ENCODE data around the gene EPHB4.

The EPHB4 gene

DNA sequence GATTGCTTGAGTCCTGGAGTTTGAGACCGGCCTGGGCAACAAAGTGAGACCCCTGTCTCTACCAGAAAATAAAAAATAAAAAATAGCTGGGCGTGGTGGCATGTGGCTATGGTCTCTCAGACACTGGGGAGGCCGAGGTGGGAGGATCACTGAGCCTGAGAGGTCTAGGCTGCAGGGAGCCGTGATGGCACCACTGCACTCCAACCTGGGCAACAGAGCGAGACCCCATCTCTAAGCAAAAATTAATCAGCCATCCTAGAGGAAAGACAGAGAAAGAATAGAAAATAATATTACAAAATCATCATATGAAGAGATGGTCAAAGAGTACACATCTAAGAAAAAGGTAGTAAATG lies 4.9 kb upstream of the EPHB4 start:
- no peak for DNase-seq
- peaks cover 57% of the 10 kb centered on the region for H3K27me3 ChIP-seq (ENCODE audit: insufficient read depth, low read depth, severe bottlenecking)
- H3K9me3 ChIP-seq (ENCODE audit: severe bottlenecking), result peaks cover 3% of the 10 kb centered on the region
- no peaks in the 10 kb centered on the region for H3K36me3 ChIP-seq
- TF ChIP-seq, protein P1, sequence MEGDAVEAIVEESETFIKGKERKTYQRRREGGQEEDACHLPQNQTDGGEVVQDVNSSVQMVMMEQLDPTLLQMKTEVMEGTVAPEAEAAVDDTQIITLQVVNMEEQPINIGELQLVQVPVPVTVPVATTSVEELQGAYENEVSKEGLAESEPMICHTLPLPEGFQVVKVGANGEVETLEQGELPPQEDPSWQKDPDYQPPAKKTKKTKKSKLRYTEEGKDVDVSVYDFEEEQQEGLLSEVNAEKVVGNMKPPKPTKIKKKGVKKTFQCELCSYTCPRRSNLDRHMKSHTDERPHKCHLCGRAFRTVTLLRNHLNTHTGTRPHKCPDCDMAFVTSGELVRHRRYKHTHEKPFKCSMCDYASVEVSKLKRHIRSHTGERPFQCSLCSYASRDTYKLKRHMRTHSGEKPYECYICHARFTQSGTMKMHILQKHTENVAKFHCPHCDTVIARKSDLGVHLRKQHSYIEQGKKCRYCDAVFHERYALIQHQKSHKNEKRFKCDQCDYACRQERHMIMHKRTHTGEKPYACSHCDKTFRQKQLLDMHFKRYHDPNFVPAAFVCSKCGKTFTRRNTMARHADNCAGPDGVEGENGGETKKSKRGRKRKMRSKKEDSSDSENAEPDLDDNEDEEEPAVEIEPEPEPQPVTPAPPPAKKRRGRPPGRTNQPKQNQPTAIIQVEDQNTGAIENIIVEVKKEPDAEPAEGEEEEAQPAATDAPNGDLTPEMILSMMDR (IDR thresholded peaks at IDR 0.05; ENCODE audit: low read depth, low read length), result no peak
- H3K27ac ChIP-seq, result no peak overlapping the region
- no peak overlapping the region for H3K4me3 ChIP-seq (ENCODE audit: low read depth, low read length)

DNA sequence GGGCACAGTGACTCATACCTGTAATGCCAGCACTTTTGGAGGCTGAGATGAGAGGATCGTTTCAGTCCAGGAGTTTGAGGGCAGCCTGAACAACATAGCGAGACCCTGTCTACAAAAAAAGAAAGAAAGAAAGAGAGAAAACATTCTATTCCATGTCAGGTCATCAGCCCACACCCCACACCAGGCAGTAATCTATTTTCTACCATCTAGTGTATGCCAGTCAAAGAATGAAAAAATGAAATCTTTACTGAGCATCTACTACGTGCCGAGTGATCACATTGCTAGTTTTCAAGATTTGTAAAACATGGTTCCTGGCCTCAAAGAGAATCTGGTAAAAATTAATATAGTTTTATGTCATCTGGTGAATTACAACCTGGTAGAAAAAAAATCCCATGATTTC lies 3.1 kb upstream of the EPHB4 start:
- TF ChIP-seq, protein P1 (IDR thresholded peaks at IDR 0.05; ENCODE audit: low read depth, low read length), result no peak
- H3K27ac ChIP-seq, result no peak overlapping the region

DNA sequence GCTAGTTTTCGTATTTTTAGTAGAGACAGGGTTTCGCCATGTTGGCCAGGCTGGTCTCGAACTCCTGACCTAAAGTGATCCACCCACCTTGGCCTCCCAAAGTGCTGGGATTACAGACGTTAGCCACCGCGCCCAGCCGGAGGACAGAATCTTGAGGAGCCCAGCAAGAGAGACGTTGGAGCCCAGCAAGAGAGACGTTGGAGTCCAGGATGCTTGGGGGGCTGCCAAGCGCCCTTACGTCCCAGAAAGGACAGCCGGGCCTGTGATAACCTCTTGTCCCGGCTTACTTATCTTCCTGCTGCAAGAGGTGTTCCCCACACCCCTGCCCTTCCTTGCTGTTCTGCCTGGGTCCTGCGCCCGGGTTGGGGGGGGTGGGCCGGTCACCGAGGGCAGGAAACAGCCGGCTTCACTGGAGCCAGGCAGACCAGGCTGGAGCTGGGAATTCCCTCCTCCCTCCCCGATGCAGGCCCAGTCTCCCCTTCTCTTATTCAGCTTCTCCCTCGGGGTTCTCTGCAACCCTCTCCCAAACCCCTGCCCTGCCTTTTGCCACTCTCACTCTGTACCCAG lies 1.9 kb upstream of the EPHB4 start:
- Histone ChIP-seq H3K27me3 (ENCODE audit: insufficient read depth, low read depth, severe bottlenecking) (peaks cover 84% of the 10 kb centered on the region), H3K4me3 (ENCODE audit: low read depth, low read length) (no peak overlapping the region), H3K36me3 (no peaks in the 10 kb centered on the region), H3K27ac (no peak overlapping the region), H3K9me3 (ENCODE audit: severe bottlenecking) (peaks cover 3% of the 10 kb centered on the region)
- DNase-seq, result no peak
- TF ChIP-seq, protein P1 (IDR thresholded peaks at IDR 0.05; ENCODE audit: low read depth, low read length), result no peak

More for the DNA sequence above, 3.1 kb upstream of the EPHB4 start:
- H3K9me3 ChIP-seq (ENCODE audit: severe bottlenecking), result peaks cover 3% of the 10 kb centered on the region
- no peaks in the 10 kb centered on the region for H3K36me3 ChIP-seq
- no peak for DNase-seq
- peaks cover 73% of the 10 kb centered on the region for H3K27me3 ChIP-seq (ENCODE audit: insufficient read depth, low read depth, severe bottlenecking)
- H3K4me3 ChIP-seq (ENCODE audit: low read depth, low read length), result no peak overlapping the region

DNA sequence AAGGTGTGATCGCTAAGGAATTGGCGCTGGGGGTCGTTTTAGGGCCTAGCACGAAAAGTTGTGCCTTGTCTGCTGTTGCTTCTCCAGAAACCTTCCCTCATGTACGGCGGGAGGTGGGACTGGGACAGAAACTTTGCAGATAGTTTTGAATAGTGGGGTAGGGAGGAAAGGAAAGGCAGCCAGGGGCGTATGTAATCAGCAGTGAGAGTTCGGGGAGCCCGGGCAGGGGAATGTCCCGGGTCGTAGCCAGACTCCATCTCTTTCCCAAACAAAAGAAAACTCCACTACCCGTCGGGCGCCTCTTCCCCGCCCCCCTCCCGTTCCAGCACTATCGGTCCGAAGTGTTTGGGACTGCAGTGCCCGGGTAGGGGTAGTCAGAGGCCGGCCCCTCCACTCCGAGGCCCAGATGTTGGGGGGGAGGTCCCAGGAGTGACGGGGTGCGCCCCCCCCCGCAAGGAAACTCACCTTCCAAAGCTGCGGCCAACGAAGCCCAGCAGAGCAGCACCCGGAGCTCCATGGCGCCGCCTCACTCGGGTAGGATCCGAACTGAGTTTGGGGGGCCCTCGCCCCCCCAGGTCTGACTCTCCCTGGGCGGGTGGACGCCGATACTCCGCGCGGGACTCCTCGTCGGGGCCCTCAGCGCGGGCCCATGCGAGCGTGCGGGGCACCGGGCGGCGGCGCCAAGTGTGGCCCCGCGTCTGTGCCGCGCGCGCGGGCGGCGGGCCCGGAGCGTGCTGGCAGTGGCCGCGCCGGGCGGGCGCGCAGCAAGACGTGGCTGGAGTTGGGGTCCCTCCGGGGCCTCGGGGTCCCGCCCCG lies 601 bp downstream of the EPHB4 start:
- DNase-seq, result no peak
- H3K27ac ChIP-seq, result no peak overlapping the region

DNA sequence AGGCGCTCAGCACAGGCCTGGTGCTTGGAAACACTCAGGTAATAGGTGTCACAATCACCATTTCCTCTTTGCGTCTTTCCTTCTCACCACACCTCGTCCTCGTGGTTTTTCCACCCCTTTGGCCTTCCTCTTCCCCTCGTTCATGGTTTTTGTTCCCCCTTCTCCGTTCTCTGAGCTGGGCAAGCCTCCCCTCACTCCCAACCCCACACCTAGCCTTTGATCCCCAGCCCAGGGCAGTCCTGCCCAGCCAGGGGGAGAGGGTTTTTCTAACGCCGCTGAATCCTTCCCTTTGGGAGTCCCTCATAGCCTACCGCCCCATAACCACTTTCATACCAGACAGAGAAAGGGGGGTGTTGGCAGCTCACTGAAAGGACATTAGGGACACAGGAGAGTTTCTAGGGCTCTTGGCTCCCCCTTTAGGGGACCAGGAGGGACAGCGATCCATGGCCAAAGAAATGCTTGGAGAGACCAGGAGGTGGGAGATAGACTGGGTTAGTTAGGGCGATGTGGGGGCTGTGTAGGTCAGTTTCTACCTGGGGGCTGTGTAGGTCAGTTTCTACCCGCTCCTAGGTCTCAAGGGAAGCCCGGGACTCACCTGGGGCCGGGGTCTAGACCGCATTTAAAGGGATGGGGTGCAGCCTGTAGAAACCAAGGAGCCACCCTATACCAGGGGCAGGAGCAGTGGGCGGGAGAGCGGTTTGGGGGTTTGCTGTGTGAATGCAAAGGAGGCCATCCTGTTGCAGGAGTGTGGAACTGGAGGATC lies 1.4 kb downstream of the EPHB4 start:
- H3K27me3 ChIP-seq (ENCODE audit: insufficient read depth, low read depth, severe bottlenecking), result peaks cover 72% of the 10 kb centered on the region
- no peaks in the 10 kb centered on the region for H3K9me3 ChIP-seq (ENCODE audit: severe bottlenecking)
- H3K36me3 ChIP-seq, result no peaks in the 10 kb centered on the region
- DNase-seq, result peak; percentile 24
- TF ChIP-seq, protein P1 (IDR thresholded peaks at IDR 0.05; ENCODE audit: low read depth, low read length), result peak; percentile 41
- no peak overlapping the region for H3K4me3 ChIP-seq (ENCODE audit: low read depth, low read length)
- no peak overlapping the region for H3K27ac ChIP-seq

More for the DNA sequence above, 601 bp downstream of the EPHB4 start:
- Histone ChIP-seq H3K27me3 (ENCODE audit: insufficient read depth, low read depth, severe bottlenecking) (peaks cover 79% of the 10 kb centered on the region), H3K9me3 (ENCODE audit: severe bottlenecking) (no peaks in the 10 kb centered on the region), H3K4me3 (ENCODE audit: low read depth, low read length) (peak overlapping the region; percentile 31), H3K36me3 (no peaks in the 10 kb centered on the region)
- TF ChIP-seq, protein P1 (IDR thresholded peaks at IDR 0.05; ENCODE audit: low read depth, low read length), result no peak
